Activated CD4-positive, alpha-beta memory T cell treated with anti-CD3 and anti-CD28 coated beads, Interleukin-2, amount 10 ng/mL, durations not matched to agents 7 days and 5 days (primary cell): ENCODE results near the gene FGGY. TPM values are rescaled to one million over a fixed set of nuclear protein-coding genes. Genes with fewer than 3 reads are reported as not detected.
A peak's percentile ranks its signal among the peaks of the same experiment; 100 is the strongest.

Experiments used
- CTCF ChIA-PET: fragments of 350-600 bp; sonication (Branson Sonifier 250); formaldehyde crosslinking; loops from one replicate; lab custom pipeline; 2021; ENCODE audit warnings: antibody characterized with exemption, inconsistent platforms; lab: Charles Lee
- POLR2A ChIA-PET: fragments of 350-600 bp; sonication (Branson Sonifier 250); formaldehyde crosslinking; loops from one replicate; lab custom pipeline; 2021; ENCODE audit warnings: antibody characterized with exemption; lab: Charles Lee
- DNase-seq: peaks from one replicate; pipeline ENCODE4 v3.0.0-alpha.2; 2020
- H3K27ac Mint-ChIP-seq: one replicate; pipeline ENCODE4 v1.8.0; 2021; ENCODE audit warnings: mild to moderate bottlenecking, mixed read lengths
- H3K27me3 Mint-ChIP-seq: one replicate; pipeline ENCODE4 v1.8.0; 2021; ENCODE audit warnings: mixed read lengths
- H3K36me3 Mint-ChIP-seq: one replicate; pipeline ENCODE4 v1.8.0; 2021; ENCODE audit warnings: low read depth, mixed read lengths
- H3K4me1 Mint-ChIP-seq: one replicate; pipeline ENCODE4 v1.8.0; 2021; ENCODE audit warnings: mixed read lengths
- H3K4me3 Mint-ChIP-seq: one replicate; pipeline ENCODE4 v1.8.0; 2021; ENCODE audit warnings: mild to moderate bottlenecking, mixed read lengths
- H3K9me3 Mint-ChIP-seq: one replicate; pipeline ENCODE4 v1.8.0; 2021; ENCODE audit warnings: mixed read lengths
- total RNA-seq, 2 experiments: library from RNA; stranded (reverse); gene quantifications; one replicate each; pipeline ENCODE4 v1.2.3, GENCODE V29; 2021

The FGGY gene
- total RNA-seq, 2 experiments from 2014 or later, result 7.0 to 7.7 TPM

GRCh38 chr1:59328353-59328752 lies 31.5 kb downstream of the FGGY start:
- Mint-ChIP-seq H3K4me3 (peak overlapping the region; percentile 6), H3K9me3 (peaks cover 3% of the 10 kb centered on the region), H3K27ac (peak overlapping the region; percentile 70), H3K36me3 (peaks cover 11% of the 10 kb centered on the region), H3K27me3 (no peaks in the 10 kb centered on the region), H3K4me1 (peaks cover 34% of the 10 kb centered on the region)
- CTCF ChIA-PET, result interaction anchor here (0.9 to 1.2 kb wide), 2 partner anchors 370 to 560 kb away, joined by 3 to 4 read pairs; no protein-coding TSS in a partner anchor
- POLR2A ChIA-PET, result interaction anchor here (0.8 to 1.7 kb wide), 5 partner anchors 9 to 545 kb away, joined by 3 to 6 read pairs (median 3); partner anchors contain the start of gene JUN
- DNase-seq, result no peak

- DNase-seq, result no peak
- Mint-ChIP-seq H3K27ac (no peak overlapping the region), H3K4me3 (no peak overlapping the region), H3K27me3 (no peaks in the 10 kb centered on the region), H3K36me3 (peaks cover 11% of the 10 kb centered on the region), H3K4me1 (peaks cover 43% of the 10 kb centered on the region), H3K9me3 (peaks cover 3% of the 10 kb centered on the region)
- ChIA-PET POLR2A (interaction anchor here (1.6 kb wide), 1 partner anchor 33 kb away, joined by 4 read pairs; no protein-coding TSS in a partner anchor), CTCF (no interaction called here)
These were observed 32.6 kb downstream of the FGGY start for GRCh38 chr1:59329412-59330053.

GRCh38 chr1:59331686-59332620 lies 35.1 kb downstream of the FGGY start:
- H3K36me3 Mint-ChIP-seq, result peaks cover 5% of the 10 kb centered on the region
- no peak for DNase-seq
- H3K27ac Mint-ChIP-seq, result no peak overlapping the region
- no peak overlapping the region for H3K4me3 Mint-ChIP-seq
- no peaks in the 10 kb centered on the region for H3K9me3 Mint-ChIP-seq
- POLR2A ChIA-PET, result interaction anchor here (1.2 kb wide), 2 partner anchors 548 to 549 kb away, joined by 3 to 4 read pairs; partner anchors contain the start of gene JUN
- CTCF ChIA-PET, result interaction anchor here (1.4 kb wide), 1 partner anchor 15 kb away, joined by 3 read pairs; no protein-coding TSS in a partner anchor
- H3K27me3 Mint-ChIP-seq, result no peaks in the 10 kb centered on the region
- peaks cover 43% of the 10 kb centered on the region for H3K4me1 Mint-ChIP-seq

- H3K4me1 Mint-ChIP-seq, result peaks cover 35% of the 10 kb centered on the region
- POLR2A ChIA-PET, result interaction anchor here (0.6 to 1.2 kb wide), 4 partner anchors 26 to 549 kb away, joined by 3 to 4 read pairs (median 4); partner anchors contain the start of gene JUN
- H3K27ac Mint-ChIP-seq, result peak overlapping the region; percentile 92
- H3K9me3 Mint-ChIP-seq, result no peaks in the 10 kb centered on the region
- H3K27me3 Mint-ChIP-seq, result no peaks in the 10 kb centered on the region
- H3K4me3 Mint-ChIP-seq, result peak overlapping the region; percentile 12
- H3K36me3 Mint-ChIP-seq, result peaks cover 3% of the 10 kb centered on the region
- DNase-seq, result peak; percentile 52
- CTCF ChIA-PET, result interaction anchor here (1.4 kb wide), 1 partner anchor 16 kb away, joined by 3 read pairs; no protein-coding TSS in a partner anchor
These were observed 36.1 kb downstream of the FGGY start for GRCh38 chr1:59332983-59333382.

- POLR2A ChIA-PET, result interaction anchor here (0.6 to 1.0 kb wide), 3 partner anchors 27 to 37 kb away, joined by 3 to 4 read pairs (median 3); no protein-coding TSS in a partner anchor
- Mint-ChIP-seq H3K27ac (peak overlapping the region; percentile 92), H3K4me3 (no peak overlapping the region), H3K27me3 (no peaks in the 10 kb centered on the region), H3K36me3 (peaks cover 3% of the 10 kb centered on the region), H3K9me3 (no peaks in the 10 kb centered on the region), H3K4me1 (peaks cover 27% of the 10 kb centered on the region)
- CTCF ChIA-PET, result no interaction called here
- peak; percentile 44 for DNase-seq
These were observed 36.9 kb downstream of the FGGY start for GRCh38 chr1:59333626-59334277.

- DNase-seq, result no peak
- Mint-ChIP-seq H3K36me3 (peaks cover 3% of the 10 kb centered on the region), H3K4me3 (no peak overlapping the region), H3K27me3 (no peaks in the 10 kb centered on the region), H3K9me3 (no peaks in the 10 kb centered on the region), H3K4me1 (peaks cover 5% of the 10 kb centered on the region), H3K27ac (no peak overlapping the region)
- ChIA-PET POLR2A (no interaction called here), CTCF (no interaction called here)
These were observed 43.8 kb downstream of the FGGY start for GRCh38 chr1:59340411-59341307.

GRCh38 chr1:59342801-59343575 lies 46.1 kb downstream of the FGGY start:
- Mint-ChIP-seq H3K27ac (no peak overlapping the region), H3K4me1 (peaks cover 5% of the 10 kb centered on the region), H3K4me3 (no peak overlapping the region), H3K9me3 (no peaks in the 10 kb centered on the region), H3K36me3 (peaks cover 2% of the 10 kb centered on the region), H3K27me3 (no peaks in the 10 kb centered on the region)
- no peak for DNase-seq
- CTCF ChIA-PET, result no interaction called here
- POLR2A ChIA-PET, result no interaction called here

- no peak for DNase-seq
- Mint-ChIP-seq H3K9me3 (no peaks in the 10 kb centered on the region), H3K27ac (no peak overlapping the region), H3K27me3 (no peaks in the 10 kb centered on the region), H3K4me3 (no peak overlapping the region), H3K36me3 (peaks cover 6% of the 10 kb centered on the region), H3K4me1 (peaks cover 5% of the 10 kb centered on the region)
- CTCF ChIA-PET, result no interaction called here
- POLR2A ChIA-PET, result no interaction called here
These were observed 46.6 kb downstream of the FGGY start for GRCh38 chr1:59343576-59343840.

GRCh38 chr1:59345221-59345620 lies 48.3 kb downstream of the FGGY start:
- Mint-ChIP-seq H3K9me3 (no peaks in the 10 kb centered on the region), H3K27me3 (no peaks in the 10 kb centered on the region), H3K27ac (no peak overlapping the region), H3K4me3 (no peak overlapping the region), H3K4me1 (peaks cover 1% of the 10 kb centered on the region), H3K36me3 (peaks cover 7% of the 10 kb centered on the region)
- ChIA-PET CTCF (no interaction called here), POLR2A (no interaction called here)
- no peak for DNase-seq

- Mint-ChIP-seq H3K4me3 (no peak overlapping the region), H3K9me3 (no peaks in the 10 kb centered on the region), H3K36me3 (peaks cover 7% of the 10 kb centered on the region), H3K27ac (no peak overlapping the region), H3K27me3 (no peaks in the 10 kb centered on the region), H3K4me1 (peaks cover 6% of the 10 kb centered on the region)
- ChIA-PET POLR2A (no interaction called here), CTCF (no interaction called here)
- no peak for DNase-seq
These were observed 49.5 kb downstream of the FGGY start for GRCh38 chr1:59346429-59346828.

- Mint-ChIP-seq H3K4me1 (peaks cover 9% of the 10 kb centered on the region), H3K27ac (no peak overlapping the region), H3K4me3 (no peak overlapping the region), H3K36me3 (peaks cover 7% of the 10 kb centered on the region), H3K27me3 (no peaks in the 10 kb centered on the region), H3K9me3 (no peaks in the 10 kb centered on the region)
- CTCF ChIA-PET, result no interaction called here
- POLR2A ChIA-PET, result interaction anchor here (0.8 kb wide), 1 partner anchor 21 kb away, joined by 3 read pairs; no protein-coding TSS in a partner anchor
- DNase-seq, result no peak
These were observed 52.2 kb downstream of the FGGY start for GRCh38 chr1:59349101-59349500.
